NT2/D1 (cell line): ENCODE measurements around the gene PLIN4.
"Not testable (repeated sequence)": the region's sequence is repeated elsewhere in the genome, so short reads cannot be mapped to it uniquely, and the experiment has no call there.

Experiments
- DNase-seq: peaks from one replicate; pipeline ENCODE4 v3.0.0-alpha.2; 2011; ENCODE audit warnings: low read depth, low spot score
- H3K27me3 ChIP-seq: 2 replicates; pipeline ENCODE4 v1.6.0; 2011; ENCODE audit warnings: mild to moderate bottlenecking; ENCODE audit not compliant: insufficient read length, insufficient read depth
- H3K36me3 ChIP-seq: 2 replicates; pipeline ENCODE4 v1.6.1; 2011; ENCODE audit warnings: mild to moderate bottlenecking, low read length, mixed read lengths; ENCODE audit not compliant: insufficient read depth, insufficient read length
- H3K4me1 ChIP-seq: 2 replicates; pipeline ENCODE4 v1.5.1; 2011; ENCODE audit not compliant: insufficient read depth, insufficient read length
- H3K4me3 ChIP-seq: 2 replicates; pipeline ENCODE4 v1.5.1; 2011; ENCODE audit warnings: low read depth; ENCODE audit not compliant: insufficient read length
- H3K9ac ChIP-seq: 2 replicates; pipeline ENCODE4 v1.6.0; 2011; ENCODE audit warnings: low read depth; ENCODE audit not compliant: insufficient read length
- H3K9me3 ChIP-seq: 2 replicates; pipeline ENCODE4 v1.5.1; 2011; ENCODE audit warnings: mild to moderate bottlenecking, low read length; ENCODE audit not compliant: insufficient read depth
- SUZ12 ChIP-seq: IDR thresholded peaks from 2 replicates; pipeline ENCODE4 v1.6.1; 2011; ENCODE audit not compliant: insufficient read length, insufficient read depth; ENCODE audit errors: extremely low read depth
- YY1 ChIP-seq: IDR thresholded peaks from 2 replicates; pipeline ENCODE4 v1.6.1; 2011; ENCODE audit not compliant: insufficient read length, insufficient read depth
- ZNF274 ChIP-seq: IDR thresholded peaks from 2 replicates; pipeline ENCODE4 v1.6.1; 2011; ENCODE audit warnings: mild to moderate bottlenecking, low read depth, low read length

PLIN4 gene

GRCh38 chr19:4543842-4544647, 25.8 kb upstream of the PLIN4 start:
- no peak for DNase-seq
- Histone ChIP-seq H3K9ac (no peak overlapping the region), H3K36me3 (peaks cover 6% of the 10 kb centered on the region), H3K27me3 (no peaks in the 10 kb centered on the region), H3K4me3 (no peak overlapping the region), H3K9me3 (peaks cover 6% of the 10 kb centered on the region; the same call in 1 of the 2 replicates), H3K4me1 (peaks cover 7% of the 10 kb centered on the region)
- no peak for TF ChIP-seq ZNF274
- no peak for TF ChIP-seq SUZ12
- no peak for TF ChIP-seq YY1

- DNase-seq, result no peak
- Histone ChIP-seq H3K27me3 (no peaks in the 10 kb centered on the region), H3K9me3 (peaks cover 6% of the 10 kb centered on the region; the same call in 1 of the 2 replicates), H3K9ac (no peak overlapping the region), H3K4me3 (no peak overlapping the region), H3K4me1 (peaks cover 7% of the 10 kb centered on the region), H3K36me3 (peaks cover 3% of the 10 kb centered on the region)
- TF ChIP-seq YY1, result no peak
- TF ChIP-seq SUZ12, result no peak
- no peak for TF ChIP-seq ZNF274
These were observed 24.9 kb upstream of the PLIN4 start for GRCh38 chr19:4542896-4543841.

GRCh38 chr19:4541806-4542145, 23.5 kb upstream of the PLIN4 start:
- not testable (repeated sequence) for H3K4me3 ChIP-seq, H3K36me3 ChIP-seq, H3K27me3 ChIP-seq, H3K9ac ChIP-seq, H3K9me3 ChIP-seq, DNase-seq
- H3K4me1 ChIP-seq, result peaks cover 11% of the 10 kb centered on the region

- no peaks in the 10 kb centered on the region for H3K36me3 ChIP-seq
- H3K4me1 ChIP-seq, result peaks cover 12% of the 10 kb centered on the region
- H3K9me3 ChIP-seq, result peaks cover 6% of the 10 kb centered on the region; the same call in 1 of the 2 replicates
- no peak overlapping the region for H3K4me3 ChIP-seq
- DNase-seq, result no peak
- no peak overlapping the region for H3K9ac ChIP-seq
- H3K27me3 ChIP-seq, result no peaks in the 10 kb centered on the region
- TF ChIP-seq SUZ12 (no peak), ZNF274 (no peak), YY1 (no peak)
These were observed 23.0 kb upstream of the PLIN4 start for GRCh38 chr19:4541114-4541805.

- H3K9me3 ChIP-seq, result peaks cover 6% of the 10 kb centered on the region; the same call in 1 of the 2 replicates
- H3K27me3 ChIP-seq, result peaks cover under 1% of the 10 kb centered on the region
- H3K9ac ChIP-seq, result no peak within 1 kb of the TSS
- H3K4me1 ChIP-seq, result peaks cover 14% of the 10 kb centered on the region
- no peak for TF ChIP-seq ZNF274
- TF ChIP-seq YY1, result no peak
- no peak for TF ChIP-seq SUZ12
- H3K36me3 ChIP-seq, result no peaks in the 10 kb centered on the region
- no peak for DNase-seq
- no peak within 1 kb of the TSS for H3K4me3 ChIP-seq
These were observed 21.7 kb upstream of the PLIN4 start, which contains the start of gene LRG1 for GRCh38 chr19:4539693-4540581. Gene LRG1 (minus strand): TSS chr19:4540036. CDS start chr19:4540013, 23 bp downstream.

GRCh38 chr19:4539169-4539692, 20.9 kb upstream of the PLIN4 start:
- peaks cover 6% of the 10 kb centered on the region; the same call in 1 of the 2 replicates for H3K9me3 ChIP-seq
- peaks cover 18% of the 10 kb centered on the region for H3K4me1 ChIP-seq

More at GRCh38 chr19:4539169-4539692, 20.9 kb upstream of the PLIN4 start:
- no peaks in the 10 kb centered on the region for H3K36me3 ChIP-seq
- TF ChIP-seq SUZ12 (no peak), YY1 (no peak), ZNF274 (no peak)
- peaks cover 6% of the 10 kb centered on the region for H3K27me3 ChIP-seq
- H3K9ac ChIP-seq, result no peak overlapping the region
- DNase-seq, result no peak
- no peak overlapping the region for H3K4me3 ChIP-seq
